Superior temporal gyrus (tissue), 1 donor: ENCODE measurements around the gene NIPBL.
A peak's percentile ranks its signal among the peaks of the same experiment; 100 is the strongest.
"Not testable (repeated sequence)": the region's sequence is repeated elsewhere in the genome, so short reads cannot be mapped to it uniquely, and the experiment has no call there.

ENCODE experiments used
- DNase-seq: peaks from one replicate; pipeline ENCODE4 v3.0.0-alpha.2; 2016; ENCODE audit errors: extremely low spot score

Gene NIPBL

DNA sequence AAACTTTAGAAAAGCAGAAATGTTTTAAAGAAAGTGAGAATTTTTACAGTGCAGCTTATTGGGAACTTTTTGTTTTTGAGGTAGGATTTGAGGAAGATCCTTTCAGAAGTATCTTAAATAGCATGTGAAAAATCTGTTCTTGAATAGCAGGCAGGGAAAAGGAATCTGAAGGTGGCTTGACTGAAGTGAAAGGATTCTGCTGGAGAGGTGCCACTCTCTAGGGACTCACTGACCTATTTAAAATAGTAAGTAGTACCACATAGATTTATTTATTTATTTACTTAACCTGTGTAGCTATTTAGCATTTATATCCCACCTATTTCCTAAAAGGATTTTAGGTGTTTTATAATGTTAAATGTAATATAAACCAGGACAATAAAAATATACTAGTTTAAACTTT lies 69.1 kb downstream of the NIPBL start:
- DNase-seq, result no peak

DNA sequence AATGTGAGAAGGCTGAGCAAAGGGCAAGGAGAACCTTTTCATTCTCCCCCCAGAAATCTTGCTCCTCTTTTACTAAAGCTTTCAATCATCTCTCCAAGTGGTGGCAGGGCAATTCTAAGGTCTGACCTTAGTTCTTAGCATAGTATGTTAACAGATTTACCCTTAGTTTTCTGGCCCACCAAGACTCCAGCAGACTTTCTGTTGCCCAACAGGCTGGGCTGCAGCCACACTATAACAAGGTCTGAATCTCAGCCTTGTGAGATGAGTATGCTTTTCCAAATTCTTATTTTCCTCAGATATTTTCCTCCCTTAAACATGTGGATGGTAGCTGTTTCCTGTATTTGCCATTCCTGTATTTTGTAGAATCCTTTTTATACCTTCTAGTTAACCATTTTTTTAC lies 69.5 kb downstream of the NIPBL start:
- no peak for DNase-seq

GRCh38 chr5:36948041-36948440 lies 71.5 kb downstream of the NIPBL start:
- no peak for DNase-seq

- no peak for DNase-seq
Observed at GRCh38 chr5:36948650-36949049, 72.1 kb downstream of the NIPBL start.

DNA sequence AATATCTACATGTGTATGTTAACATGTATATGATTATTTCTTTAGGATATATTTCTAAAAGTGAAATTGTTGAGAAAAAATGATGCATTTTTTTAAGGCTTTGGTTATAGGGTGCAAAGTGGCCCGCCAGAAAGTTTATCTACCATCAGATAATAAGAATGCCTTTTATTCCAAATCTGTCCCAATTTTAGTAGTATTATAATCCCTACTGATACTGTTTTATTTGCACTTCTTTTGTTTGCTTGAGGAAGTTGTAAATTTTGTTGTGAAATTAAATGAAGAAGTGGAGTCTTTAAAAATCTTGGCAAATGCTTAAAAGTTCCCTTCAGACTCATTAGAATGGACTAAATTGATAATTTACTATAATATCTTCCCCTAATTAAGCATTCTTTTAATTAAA lies 73.0 kb downstream of the NIPBL start:
- no peak for DNase-seq

DNA sequence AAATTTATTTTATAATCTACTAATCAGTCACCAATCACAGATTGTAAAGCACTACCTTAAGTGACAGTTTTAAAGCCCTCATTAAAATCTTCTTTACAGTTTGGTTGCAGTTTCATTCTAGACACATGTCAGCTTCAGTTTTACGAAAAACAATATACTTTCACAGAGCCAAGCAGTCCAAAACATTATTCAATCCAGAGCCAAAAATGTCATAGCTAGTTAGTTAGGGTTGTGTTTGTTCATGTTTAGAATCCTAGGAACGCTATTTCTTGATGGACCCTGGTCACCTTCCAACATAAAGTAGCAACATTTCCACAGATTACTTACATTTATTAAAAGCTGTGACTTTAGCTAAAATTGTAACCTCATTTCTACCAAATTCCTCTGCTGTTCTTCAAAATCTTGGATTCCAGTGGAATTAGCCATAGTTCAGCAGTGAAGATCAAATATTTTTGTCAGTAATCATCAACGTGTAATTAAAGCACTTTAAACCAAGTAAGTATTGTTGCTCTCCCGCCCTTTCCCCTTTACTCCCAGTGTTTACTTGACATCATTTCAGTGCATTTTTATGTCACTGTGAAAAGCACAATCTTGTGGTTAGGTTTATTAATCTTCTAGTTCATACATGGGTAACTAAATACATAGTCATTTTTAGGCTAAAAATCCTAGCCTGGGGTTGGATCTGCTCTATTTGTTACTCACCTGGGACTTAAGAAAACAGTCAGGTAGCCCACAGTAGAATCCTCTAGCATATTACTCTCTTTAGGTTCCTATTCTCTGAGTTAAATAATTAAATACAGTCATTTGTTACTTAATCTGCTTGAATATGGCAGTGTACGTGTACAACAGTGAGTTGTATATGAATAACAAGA lies 74.3 kb downstream of the NIPBL start:
- no peak for DNase-seq

- no peak for DNase-seq
Observed at GRCh38 chr5:36953043-36953442, 76.5 kb downstream of the NIPBL start.

- DNase-seq, result no peak
Observed at GRCh38 chr5:36957953-36958537, 81.5 kb downstream of the NIPBL start.

DNA sequence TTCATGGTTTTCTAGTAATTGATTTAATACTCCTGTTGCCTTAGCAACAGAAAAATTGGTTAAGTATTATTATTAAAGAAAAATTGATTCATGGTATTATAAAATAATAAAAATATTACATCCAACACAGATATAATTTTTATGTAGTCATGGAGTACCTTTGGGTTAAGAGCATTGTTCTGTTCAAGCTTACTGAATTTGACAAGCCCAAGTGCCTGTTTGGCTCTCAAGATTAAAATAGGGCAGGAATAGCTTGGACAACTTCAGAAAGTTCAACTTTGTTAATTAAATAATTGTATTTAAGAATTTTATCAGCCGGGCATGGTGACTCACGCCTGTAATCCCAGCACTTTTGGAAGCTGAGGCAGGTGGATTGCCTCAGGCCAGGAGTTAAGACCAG lies 82.0 kb downstream of the NIPBL start:
- no peak for DNase-seq

DNA sequence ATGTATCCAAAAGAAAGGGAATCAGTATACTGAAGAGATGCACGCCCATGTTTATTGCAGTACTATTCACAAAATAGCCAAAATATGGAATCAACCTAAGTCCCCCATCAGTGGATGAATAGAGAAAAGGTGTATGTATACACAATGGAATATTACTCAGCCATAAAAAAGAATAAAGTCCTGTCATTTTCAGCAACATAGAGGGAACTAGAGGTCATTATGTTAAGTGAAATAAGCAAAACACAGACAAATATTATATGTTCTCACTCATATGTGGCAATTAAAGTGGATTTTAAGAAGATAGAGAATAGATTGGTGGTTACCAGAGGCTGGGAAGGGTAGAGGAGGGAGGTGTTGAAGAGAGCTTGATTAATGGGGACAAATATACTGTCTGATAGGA lies 88.6 kb downstream of the NIPBL start:
- DNase-seq, result no peak

DNA sequence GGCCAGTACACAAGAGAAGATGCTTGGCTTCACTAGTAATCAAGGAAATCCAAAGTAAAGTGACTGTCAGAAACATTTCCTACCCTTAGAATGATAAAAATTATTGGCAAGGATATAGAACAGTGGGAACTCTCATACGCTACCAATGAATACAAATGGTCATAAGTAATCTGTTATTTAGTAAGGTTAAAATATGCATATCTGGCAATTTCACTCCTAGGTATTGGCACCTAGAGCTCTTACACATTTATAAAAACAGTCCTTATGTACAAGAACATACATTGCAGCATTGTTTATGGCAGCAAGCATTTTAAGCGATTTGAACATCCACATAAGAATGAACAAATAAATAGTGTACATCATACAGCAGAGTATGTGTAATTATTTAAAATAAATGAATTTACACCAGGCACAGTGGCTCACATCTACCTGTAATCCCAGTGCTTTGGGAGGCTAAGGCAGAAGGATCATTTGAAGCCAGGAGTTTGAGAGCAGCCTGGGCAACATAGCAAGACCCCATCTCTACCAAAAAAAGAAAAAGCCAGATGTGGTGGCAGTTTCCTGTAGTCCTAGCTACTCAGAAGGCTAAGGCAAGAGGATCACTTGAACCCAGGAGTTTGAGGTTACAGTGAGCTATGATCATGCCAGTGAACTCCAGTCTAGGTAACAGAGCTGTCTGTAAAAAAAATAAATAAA lies 93.3 kb downstream of the NIPBL start:
- no peak for DNase-seq

DNA sequence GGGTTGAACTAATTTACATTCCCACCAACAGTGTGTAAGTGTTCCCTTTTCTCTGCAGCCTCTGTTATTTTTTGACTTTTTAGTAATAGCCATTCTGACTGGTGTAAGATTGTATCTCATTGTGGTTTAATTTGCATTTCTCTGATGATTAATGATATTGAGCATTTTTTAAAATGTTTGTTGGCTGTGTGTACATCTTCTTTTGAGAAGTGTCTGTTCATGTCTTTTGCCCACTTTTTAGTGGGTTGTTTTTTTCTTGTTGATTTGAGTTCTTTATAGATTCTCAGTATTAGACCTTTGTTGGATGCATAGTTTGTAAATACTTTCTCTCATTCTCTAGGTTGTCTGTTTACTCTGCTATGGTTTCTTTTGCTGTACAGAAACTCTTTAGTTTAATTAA lies 101.6 kb downstream of the NIPBL start:
- no peak for DNase-seq

- DNase-seq, result no peak
Observed at GRCh38 chr5:36982146-36982545, 105.6 kb downstream of the NIPBL start.

DNA sequence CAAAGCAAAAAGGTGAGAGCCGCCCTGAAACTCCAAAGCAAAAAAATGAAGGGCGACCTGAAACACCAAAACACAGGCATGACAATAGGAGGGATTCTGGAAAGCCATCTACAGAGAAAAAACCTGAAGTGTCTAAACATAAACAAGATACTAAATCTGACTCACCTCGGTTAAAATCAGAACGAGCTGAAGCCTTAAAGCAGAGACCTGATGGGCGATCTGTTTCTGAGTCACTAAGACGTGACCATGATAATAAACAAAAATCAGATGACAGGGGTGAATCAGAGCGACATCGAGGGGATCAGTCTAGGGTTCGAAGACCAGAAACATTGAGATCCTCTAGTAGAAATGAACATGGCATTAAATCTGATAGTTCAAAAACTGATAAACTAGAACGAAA lies 108.8 kb downstream of the NIPBL start:
- DNase-seq, result no peak

- DNase-seq, result no peak
Observed at GRCh38 chr5:36988396-36988795, 111.8 kb downstream of the NIPBL start.

GRCh38 chr5:36998578-36998977 lies 122.0 kb downstream of the NIPBL start:
- DNase-seq, result no peak

DNA sequence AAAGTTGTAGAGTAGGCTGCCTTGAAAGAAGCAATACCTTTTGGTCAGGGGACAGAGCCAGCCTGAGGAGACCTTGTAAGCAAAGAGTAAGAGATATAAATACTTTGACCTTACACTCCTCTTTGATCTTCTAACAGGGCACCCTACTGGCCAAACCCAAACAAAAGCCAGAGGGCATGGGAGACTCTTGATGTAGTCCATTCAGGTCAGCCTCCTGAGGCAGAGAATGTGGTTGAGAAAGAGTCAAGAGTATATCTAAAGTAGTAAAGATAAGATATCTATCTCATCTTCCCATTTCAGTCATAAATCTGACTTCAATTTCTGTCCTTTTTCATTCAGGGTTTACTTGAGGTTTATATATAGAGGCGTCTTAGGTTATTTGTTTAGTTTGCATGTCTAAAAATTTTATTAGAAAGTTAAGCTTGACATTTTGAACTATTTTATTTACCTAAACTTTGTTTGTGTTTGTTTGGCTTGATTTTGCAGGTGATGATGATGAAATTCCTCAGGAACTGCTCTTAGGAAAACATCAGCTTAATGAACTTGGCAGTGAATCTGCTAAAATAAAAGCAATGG lies 125.7 kb downstream of the NIPBL start:
- no peak for DNase-seq

- no peak for DNase-seq
Observed at GRCh38 chr5:37005252-37005651, 128.7 kb downstream of the NIPBL start.

DNA sequence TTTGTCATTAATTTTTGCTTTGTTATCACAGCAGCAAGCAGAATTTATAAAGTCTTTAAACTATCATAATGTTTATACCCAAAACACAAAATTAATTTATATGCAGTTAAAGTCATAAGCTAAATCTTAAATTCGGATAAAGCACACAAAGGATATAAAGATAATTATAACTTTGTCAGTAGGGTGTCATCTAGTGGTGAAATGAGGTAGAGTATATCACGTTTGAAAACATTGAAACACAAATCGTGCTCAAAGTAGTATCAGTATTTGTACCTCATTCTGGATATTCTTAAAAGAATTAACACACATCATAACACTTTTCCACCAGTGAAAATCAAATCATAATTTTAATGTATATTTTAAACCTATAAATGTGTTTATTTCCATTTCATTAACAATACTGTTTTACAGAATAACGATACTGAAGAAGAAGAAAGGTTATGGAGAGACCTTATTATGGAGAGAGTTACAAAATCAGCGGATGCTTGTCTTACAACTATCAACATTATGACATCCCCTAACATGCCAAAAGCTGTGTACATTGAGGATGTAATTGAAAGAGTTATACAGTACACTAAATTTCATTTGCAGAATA lies 129.5 kb downstream of the NIPBL start:
- peak; percentile 80 for DNase-seq

- not testable (repeated sequence) for DNase-seq
Observed at GRCh38 chr5:37013181-37013580, 136.6 kb downstream of the NIPBL start.

DNA sequence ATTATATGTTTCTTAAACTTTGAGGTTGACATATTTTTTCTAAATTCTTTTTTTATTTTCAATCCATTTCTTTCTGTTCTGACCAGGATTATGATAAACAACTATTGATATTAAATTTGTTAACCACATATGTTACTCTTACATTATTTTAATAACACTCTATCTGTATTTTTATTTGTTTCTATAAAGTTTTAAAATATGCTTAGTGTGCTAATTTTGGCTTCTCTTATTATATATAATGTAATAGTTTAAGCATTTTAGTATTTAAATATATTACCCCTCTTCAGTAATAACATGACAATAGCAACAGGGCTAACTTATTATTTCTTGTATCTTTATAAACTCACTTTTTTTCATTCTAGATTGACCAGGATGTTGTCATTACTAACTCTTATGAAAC lies 137.8 kb downstream of the NIPBL start:
- no peak for DNase-seq
